SH-SY5Y (cell line): ENCODE results near the gene DYNC2LI1.

Experiments
- GATA2 ChIP-seq: IDR thresholded peaks from 2 replicates; pipeline ENCODE4 v1.6.1; 2011; ENCODE audit warnings: mild to moderate bottlenecking, low read depth, low read length
- GATA3 ChIP-seq: IDR thresholded peaks from 2 replicates; pipeline ENCODE4 v1.6.1; 2011; ENCODE audit warnings: low read depth, mild to moderate bottlenecking, low read length, moderate library complexity

DNA sequence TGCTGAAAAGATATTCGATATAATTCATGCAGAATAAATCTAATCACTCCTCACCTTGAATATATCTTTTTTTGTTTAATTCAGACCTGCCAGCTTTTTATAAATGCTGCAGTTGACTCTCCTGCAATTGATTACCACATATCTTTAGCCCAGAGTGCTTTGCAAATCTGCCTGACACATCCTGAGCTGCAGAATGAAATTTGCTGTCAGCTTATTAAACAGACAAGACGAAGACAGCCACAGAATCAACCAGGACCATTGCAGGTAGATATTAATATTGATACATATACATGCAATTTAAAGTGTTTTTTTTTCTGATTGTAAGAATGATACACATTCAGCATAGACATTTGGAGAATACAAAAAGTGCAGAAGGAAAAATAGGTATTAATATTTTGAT, 35.6 kb upstream of the DYNC2LI1 start:
- TF ChIP-seq GATA3 (no peak), GATA2 (no peak)
